Measurements from ENCODE around the gene FXYD5.

FXYD5 gene

DNA sequence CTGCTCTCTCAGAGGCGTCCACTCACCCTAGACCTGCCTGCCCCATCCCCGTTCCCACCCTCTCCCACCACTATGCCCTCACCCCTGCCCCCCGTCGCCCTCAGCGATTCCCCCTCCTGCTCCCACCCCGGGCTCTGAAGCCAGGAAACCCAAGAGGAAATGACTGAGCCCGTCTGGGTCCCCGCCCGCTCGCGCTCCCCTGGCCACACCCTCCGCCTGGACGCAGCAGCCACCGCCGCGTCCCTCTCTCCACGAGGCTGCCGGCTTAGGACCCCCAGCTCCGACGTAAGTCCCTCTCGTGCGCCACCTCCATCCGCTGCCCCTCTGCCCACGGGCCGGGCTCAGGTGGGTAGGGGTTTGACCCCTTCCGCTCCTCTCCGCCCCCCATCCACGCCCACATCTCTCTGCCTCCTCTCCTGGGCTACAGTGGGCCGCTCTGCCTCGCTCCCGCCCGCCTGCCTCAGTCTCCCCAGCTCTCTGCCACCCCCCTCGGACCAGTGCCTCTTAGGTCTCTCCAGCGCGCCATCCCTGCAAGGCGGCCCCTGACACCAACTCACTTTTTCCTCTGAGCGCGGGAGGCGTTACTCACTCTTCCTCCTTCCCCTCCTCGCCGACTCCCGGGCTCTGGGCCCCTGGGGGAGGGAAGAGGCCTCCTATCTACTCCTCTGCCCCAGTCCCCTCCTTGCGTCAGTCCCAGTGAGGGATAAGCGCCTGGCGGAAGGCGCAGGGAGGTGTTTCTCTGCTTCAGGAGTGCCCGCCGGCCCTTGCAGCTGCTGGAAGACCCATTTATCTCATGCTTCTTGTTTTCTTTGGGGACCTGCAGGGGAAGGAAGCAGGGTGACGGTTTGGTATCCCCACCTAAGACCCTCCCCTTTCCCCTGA, at the start of gene FXYD5:
TSS of gene FXYD5 (plus strand) at position 211 of the 882 bp plus-strand sequence. CDS start 816 bp downstream, outside the sequence.
- DNase-seq: peak; percentile 90

DNA sequence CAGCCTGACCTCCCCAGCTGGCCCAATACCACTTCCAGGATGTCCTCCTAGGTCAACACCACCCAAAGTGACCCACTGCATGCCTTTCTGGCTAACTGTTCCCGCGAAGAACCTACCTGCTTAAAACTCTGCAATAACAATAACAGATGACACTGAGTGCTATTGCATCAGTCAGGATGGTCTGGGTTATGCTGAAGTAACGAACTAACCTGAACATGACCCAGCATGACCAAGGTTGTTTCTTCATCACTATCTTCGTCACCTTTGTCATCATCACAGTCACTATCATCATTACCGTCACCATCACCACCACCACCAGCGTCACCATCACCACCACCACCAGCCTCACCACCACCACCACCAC, 49.5 kb upstream of the FXYD5 start:
- no peak for DNase-seq

DNA sequence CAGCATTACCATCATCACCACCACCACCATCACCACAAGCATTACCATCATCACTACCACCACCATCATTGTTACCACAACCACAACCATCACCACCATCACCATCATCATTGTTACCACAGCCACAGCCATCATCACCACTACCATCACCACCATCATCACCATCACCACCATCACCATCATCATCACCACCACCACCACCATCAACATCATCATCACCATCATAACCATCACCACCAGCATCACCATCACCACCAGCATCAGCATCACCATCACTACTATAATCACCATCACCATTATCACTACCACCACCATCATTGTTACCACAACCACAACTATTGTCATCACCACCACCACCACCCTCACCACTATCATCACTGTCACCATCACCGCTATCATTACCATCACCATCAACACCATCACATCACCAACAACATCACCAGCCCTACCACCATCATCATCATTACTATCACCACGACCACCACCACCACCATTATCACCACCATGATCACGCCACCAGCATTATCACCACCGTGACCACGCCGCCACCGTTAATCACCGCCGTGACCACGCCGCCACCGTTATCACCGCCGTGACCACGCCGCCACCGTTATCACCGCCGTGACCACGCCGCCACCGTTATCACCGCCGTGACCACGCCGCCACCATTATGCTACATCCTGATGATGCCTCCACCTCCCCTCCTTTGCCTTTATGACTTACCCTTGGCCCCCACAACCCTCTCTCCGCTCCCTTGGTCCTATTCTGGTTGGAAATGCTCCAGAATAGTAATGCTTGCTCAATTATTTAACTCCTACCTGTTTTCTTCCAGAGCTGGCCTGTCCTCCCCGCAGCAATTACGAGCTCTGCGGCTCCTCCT, 48.9 kb upstream of the FXYD5 start:
- no peak for DNase-seq

- no peak for DNase-seq
These were observed 48.3 kb upstream of the FXYD5 start for GRCh38 chr19:35106291-35106583.

DNA sequence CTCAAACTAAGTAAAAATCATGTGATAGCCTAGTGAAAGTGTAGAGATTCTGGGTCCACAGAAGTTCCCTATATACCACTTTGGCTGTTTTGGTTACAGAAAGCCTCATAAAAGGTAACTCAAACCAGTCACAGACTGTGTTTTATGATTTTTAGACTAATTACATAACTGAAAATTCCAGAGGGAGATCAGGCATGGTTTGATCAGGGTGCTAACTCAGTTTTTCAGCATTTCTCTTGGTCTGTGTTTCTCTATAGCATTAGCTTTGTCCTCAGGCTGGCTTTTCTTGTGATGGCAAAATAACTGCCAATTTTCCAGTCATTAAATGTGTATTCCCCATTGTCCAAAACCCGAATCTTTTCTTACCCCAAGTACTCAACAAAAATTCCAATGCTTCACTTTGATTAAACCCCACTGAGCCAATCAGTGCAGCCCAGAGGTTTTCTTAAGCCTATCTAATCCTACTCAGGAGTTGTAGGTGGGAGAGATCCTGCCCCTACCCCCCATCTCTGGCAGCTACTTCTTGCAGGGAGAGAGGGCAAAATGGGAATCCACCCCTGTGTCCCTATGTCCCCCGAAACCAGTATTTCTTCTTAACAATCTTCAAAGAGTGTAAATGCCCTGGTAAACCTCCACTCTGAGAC, 47.5 kb upstream of the FXYD5 start:
- DNase-seq: no peak

- DNase-seq: peak; percentile 64
These were observed 47.0 kb upstream of the FXYD5 start for GRCh38 chr19:35107545-35107944.

DNA sequence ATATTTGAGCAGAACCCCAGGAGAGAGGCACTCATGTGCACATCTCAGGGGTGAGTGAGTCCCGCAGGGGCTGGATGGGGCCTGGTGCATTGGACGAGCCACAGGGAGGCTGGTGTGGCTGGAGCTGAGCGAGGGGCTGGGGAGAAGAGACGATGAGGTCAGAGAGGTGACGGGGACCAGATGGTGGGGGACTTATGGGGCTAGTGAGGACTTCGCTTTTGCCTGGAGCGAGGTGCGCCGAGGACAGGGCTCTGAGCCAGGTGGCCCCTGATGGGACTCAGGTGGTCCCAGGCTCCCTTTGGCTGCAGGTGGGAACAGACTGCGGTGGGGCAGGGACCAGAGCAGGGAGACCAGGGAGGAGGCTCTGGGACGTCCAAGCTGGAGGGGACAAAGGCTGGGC, 45.8 kb upstream of the FXYD5 start:
- DNase-seq: no peak

DNA sequence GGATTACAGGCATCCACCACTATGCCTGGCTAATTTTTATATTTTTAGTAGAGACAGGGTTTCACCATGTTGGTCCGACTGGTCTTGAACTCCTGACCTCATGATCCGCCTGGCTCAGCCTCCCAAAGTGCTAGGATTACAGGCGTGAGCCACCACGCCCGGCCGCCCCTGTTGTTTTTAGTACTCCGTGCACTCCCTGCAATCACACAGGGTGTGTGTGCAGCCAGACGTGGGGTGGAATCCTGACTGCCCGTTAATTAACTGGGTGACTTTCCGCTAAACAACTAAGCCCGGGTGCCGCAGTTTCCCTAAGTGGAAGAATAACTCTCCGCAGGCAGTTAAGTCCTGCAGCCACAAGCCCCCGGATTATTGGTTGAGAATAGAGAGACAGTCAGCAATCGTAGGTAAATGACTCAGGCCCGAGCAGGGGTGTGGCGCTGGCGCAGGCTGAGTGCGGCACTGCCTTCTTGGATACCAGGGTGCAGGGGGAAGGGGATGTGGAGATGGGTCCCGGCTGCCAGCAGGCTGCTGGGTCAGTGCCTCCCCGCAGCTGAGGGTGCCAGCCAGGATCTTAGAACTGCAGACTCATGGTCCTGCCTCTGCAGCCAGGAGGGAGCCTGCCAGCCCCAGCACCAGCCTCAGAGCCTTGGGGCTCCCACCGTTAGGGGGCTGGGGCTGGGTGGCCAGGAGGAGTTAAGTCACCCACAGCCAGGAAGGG, 45.0 kb upstream of the FXYD5 start:
- DNase-seq: no peak

- DNase-seq: no peak
These were observed 43.6 kb upstream of the FXYD5 start for GRCh38 chr19:35110974-35111373.

DNA sequence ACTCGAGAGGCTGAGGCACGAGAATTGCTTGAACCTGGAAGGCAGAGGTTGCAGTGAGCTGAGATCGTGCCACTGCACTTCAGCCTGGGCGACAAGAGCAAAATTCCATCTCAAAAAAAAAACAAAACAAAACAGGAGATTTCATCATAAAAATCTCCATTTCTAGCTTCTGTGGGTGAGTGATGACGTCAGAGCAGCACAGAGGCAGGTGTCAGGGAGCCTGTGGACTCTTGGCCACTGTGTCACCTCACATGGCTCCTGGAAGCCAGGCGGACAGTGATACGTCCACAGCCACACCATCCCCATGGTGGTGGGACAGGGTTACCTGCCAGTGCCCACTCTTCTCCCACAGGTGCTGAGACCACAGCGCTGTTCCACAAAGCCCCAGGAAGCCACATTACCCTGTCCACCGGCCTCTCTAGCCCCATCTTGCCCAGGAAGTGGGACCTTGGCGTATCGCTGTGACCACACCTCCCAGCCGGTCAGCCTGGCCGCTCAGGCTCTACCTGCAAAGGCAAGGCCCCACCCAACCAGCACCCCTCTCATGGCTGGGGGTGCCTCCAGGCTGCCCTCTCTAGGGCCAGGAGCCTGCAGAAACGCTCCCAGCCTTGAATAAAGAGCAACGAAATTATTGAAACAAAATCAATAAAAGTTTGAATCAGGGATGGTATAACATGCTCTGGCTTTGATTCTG, 41.4 kb upstream of the FXYD5 start:
- DNase-seq: no peak

- DNase-seq: peak; percentile 59
These were observed 40.0 kb upstream of the FXYD5 start for GRCh38 chr19:35114353-35115176.

DNA sequence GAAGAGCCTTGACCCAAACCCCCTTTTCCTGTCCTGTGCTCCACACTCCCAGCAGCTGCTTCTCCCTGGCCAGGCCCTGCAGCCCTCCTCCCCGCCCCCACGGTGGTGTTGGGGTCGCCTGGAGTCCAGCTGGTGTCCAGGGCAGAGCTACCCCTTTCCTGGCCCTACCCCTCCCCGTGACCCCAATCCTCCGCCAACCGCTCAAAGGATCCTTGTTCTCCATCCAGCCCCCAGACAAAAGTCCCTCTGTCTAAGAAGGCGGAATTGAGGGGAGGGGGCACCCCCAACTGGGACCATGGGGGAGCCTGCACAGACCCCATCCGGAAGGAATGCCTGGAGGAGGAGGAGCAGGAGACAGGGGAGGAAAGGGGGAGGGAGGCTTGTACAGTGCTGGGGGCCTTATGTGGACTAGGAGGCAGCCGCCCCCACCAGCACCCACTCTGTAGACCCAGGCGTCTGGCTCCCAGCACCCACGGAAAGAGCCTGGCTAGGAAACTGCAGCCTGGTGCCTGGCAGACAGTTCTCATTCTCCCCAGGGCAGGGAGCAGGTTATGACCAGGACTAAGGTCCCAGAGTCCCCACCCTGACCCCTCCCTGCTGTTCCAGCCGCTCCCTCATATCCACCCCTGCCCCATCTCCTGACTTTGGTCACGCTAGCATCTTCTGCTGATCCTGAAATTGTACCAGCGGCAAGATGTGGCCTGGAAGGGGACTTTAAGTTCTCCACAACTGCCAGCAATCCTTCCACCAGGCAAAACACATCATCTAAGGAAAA, 39.2 kb upstream of the FXYD5 start, which contains the start of gene FXYD3:
TSS of gene FXYD3 (plus strand) at position 647 of the 775 bp plus-strand sequence. CDS start 3,554 bp downstream, outside the sequence.
- DNase-seq: no peak

GRCh38 chr19:35116072-35116801, 38.3 kb upstream of the FXYD5 start:
- DNase-seq: no peak

GRCh38 chr19:35117116-35117515, 37.4 kb upstream of the FXYD5 start:
- no peak for DNase-seq

DNA sequence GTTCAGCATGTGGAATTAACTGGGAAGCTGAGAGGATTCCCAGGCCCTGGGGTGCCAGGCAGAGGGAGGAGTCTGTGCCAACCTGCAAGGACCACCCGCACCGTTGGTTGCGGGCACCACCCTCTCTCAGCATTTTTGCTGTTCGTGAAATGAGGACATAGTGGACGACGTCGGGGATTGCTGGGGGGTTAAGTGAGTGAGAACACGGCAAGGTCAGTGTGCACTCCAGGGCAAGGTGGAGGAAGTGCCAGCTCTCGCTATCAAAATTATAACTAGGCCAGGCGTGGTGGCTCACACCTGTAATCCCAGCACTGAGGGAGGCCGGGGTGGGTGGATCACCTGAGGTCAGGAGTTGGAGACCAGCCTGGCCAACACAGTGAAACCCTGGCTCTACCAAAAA, 36.7 kb upstream of the FXYD5 start:
- no peak for DNase-seq

DNA sequence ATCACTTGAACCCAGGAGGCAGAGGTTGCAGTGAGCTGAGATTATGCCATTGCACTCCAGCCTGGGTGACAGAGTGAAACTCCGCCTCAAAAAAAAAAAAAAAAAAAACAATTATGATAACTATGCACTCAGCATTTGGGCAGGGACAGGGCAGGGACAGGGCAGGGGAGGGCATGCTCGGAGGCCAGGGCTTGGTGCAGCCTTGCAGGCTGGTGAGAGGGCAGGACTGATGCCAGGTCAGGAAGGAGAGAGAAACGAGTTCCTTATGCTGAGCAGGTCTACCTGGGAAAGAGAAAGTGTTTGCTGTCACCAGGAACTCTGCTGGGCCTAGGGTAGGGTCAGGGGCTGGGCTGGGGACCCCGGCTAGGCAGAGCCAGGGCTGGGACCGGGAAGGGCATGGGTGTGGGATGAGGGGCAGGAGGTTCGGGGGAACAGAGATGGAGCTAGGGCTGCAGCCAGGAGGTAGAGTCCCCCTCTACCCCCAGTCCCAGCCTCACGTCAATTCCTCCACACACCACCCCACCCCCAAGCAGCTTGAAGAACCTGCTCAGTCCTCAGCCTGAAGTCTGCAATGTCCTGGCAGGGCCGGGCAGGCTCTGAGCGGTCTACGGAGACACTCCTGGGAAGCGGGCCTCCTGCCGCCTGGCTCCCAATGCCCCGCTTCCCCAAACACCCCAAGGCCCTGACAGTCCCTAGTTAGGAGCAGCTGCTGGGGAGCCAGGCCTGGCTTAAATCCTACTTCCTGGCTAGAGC, 36.1 kb upstream of the FXYD5 start:
- no peak for DNase-seq

- DNase-seq: no peak
These were observed 35.4 kb upstream of the FXYD5 start for GRCh38 chr19:35119091-35119490.

GRCh38 chr19:35119578-35120155, 34.9 kb upstream of the FXYD5 start:
- peak; percentile 27 for DNase-seq

GRCh38 chr19:35120492-35120891, 34.0 kb upstream of the FXYD5 start:
- peak; percentile 96 for DNase-seq
